ENCODE results near the gene GPC5. TPM values are rescaled to one million over a fixed set of nuclear protein-coding genes. Genes with fewer than 3 reads are reported as not detected.
"Not testable (repeated sequence)": the region's sequence is repeated elsewhere in the genome, so short reads cannot be mapped to it uniquely, and the experiment has no call there.

The GPC5 gene
- total and polyA plus RNA-seq, 9 donors: 0.10 to 1.5 (median 0.38) TPM

DNA sequence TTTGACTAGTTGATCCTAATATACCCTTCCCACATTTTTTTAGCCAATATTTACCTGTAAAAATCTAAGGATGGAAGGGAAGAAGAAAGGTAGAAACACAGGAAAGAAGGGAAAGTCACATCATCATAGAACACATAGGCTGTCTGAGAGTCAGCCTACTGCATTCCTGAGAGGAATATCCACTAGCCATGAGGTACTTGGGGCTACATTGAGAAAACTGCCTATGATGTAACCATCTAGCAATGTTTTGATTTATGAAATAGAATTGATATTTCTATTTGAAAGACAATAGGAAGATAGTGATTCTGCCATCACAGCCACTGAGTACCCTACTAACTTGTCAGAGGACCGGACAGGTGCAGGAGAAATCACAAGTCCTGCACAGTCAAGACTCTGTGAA lies 873.8 kb downstream of the GPC5 start:
- Histone ChIP-seq H3K27ac (no peak overlapping the region), H3K27me3 (no peaks in the 10 kb centered on the region), H3K4me1 (ENCODE audit: insufficient read depth) (no peaks in the 10 kb centered on the region), H3K36me3 (no peaks in the 10 kb centered on the region), H3K9me3 (no peaks in the 10 kb centered on the region), H3K4me3 (no peak overlapping the region)
- WGBS, 3 donors: 94 to 97% (median 97%) methylated on average over 1 of the region's 1 CpG
- intact Hi-C loops (cut with DNase I): no loop called here
- no peak for DNase-seq
- TF ChIP-seq, protein P1, sequence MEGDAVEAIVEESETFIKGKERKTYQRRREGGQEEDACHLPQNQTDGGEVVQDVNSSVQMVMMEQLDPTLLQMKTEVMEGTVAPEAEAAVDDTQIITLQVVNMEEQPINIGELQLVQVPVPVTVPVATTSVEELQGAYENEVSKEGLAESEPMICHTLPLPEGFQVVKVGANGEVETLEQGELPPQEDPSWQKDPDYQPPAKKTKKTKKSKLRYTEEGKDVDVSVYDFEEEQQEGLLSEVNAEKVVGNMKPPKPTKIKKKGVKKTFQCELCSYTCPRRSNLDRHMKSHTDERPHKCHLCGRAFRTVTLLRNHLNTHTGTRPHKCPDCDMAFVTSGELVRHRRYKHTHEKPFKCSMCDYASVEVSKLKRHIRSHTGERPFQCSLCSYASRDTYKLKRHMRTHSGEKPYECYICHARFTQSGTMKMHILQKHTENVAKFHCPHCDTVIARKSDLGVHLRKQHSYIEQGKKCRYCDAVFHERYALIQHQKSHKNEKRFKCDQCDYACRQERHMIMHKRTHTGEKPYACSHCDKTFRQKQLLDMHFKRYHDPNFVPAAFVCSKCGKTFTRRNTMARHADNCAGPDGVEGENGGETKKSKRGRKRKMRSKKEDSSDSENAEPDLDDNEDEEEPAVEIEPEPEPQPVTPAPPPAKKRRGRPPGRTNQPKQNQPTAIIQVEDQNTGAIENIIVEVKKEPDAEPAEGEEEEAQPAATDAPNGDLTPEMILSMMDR (IDR thresholded peaks at IDR 0.05): no peak
- TF ChIP-seq POLR2A (IDR thresholded peaks at IDR 0.05) (no peak), EP300 (IDR thresholded peaks at IDR 0.05) (no peak)

DNA sequence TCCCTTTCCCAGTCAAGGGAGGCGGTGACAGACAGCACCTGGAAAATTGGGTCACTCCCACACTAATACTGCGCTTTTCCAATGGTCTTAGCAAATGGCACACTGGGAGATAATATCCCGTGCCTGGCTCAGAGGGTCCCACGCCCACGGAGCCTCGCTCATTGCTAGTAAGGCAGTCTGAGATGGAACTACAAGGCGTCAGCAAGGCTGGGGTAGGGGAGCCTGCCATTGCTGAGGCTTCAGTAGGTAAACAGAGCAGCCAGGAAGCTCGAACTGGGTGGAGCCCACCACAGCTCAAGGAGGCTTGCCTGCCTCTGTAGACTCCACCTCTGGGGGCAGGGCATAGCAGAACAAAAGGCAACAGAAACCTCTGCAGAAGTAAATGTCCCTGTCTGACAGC lies 882.6 kb downstream of the GPC5 start:
- H3K4me3 ChIP-seq; H3K27me3 ChIP-seq; H3K36me3 ChIP-seq; DNase-seq; H3K4me1 ChIP-seq (ENCODE audit: insufficient read depth); H3K9me3 ChIP-seq; intact Hi-C loops (cut with DNase I); H3K27ac ChIP-seq: not testable (repeated sequence)
- WGBS, 3 donors: 73 to 83% (median 79%) methylated on average over 8 of the region's 8 CpGs

DNA sequence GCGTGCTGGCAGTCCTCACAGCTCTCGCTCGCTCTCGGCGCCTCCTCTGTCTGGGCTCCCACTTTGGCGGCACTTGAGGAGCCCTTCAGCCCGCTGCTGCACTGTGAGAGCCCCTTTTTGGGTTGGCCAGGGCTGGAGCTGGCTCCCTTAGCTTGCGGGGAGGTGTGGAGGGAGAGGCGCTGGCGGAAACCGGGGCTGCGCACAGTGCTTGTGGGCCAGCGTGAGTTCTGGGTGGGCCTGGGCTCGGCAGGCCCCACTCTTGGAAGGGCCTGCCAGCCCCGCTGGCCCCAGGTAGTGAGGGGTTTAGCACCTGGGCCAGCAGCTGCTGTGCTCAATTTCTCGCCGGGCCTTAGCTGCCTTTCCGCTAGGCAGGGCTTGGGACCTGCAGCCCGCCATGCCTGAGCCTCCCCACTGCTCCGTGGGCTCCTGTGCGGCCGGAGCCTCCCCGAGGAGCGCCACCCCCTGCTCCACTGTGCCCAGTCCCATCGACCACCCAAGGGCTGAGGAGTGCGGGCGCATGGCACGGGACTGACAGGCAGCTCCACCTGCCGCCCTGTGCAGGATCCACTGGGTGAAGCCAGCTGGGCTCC lies 892.4 kb downstream of the GPC5 start:
- DNase-seq; intact Hi-C loops (cut with DNase I); H3K9me3 ChIP-seq; H3K4me3 ChIP-seq; H3K4me1 ChIP-seq (ENCODE audit: insufficient read depth); H3K27me3 ChIP-seq; H3K36me3 ChIP-seq; H3K27ac ChIP-seq: not testable (repeated sequence)
- 95 to 96% (median 96%) methylated on average over 26 to 29 of the region's 29 CpGs for WGBS, 3 donors

DNA sequence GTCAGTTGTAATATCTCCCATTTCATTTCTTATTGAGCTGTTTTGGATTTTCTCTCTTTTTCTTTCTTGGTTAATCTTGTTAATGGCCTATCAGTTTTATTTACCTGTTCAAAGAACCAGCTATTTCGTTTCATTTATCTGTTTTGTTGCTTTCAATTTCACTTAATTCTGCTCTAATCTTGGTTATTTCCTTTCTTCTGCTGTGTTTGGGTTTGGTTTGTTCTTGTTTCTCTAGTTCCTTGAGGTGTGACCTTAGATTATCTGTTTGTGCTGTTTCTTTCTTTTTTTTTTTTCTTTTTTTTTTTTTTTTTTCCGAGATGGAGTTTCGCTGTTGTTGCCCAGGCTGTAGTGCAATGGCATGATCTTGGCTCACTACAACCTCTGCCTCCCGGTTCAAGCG lies 896.1 kb downstream of the GPC5 start:
- intact Hi-C loops (cut with DNase I): not testable (repeated sequence)
- WGBS, 3 donors: 74 to 90% (median 81%) methylated on average over 5 of the region's 5 CpGs

DNA sequence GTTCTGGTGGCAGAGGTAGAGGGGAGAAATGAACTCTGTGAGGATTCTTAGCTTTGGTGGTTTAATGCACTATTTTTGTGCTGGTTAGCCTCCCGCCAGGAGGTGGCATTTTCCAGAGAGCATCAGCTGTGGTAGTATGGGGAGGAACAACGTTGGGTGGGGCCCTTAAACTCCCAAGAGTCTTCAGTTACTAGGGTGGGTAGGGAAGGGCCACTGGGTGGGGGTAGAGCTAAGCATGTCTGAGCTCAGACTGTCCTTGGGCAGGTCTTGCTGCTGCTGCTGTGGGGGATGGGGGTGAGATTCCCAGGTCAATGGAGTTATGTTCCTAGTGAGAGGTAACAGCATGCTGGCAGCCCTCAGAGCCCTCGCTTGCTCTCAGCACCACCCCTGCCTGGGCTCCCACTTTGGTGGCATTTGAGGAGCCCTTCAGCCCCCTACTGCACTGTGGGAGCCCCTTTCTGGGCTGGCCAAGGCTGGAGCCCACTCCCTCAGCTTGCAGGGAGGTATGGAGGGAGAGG lies 897.8 kb downstream of the GPC5 start:
- 82 to 91% (median 89%) methylated on average over 3 of the region's 3 CpGs for WGBS, 3 donors
- H3K4me1 ChIP-seq (ENCODE audit: insufficient read depth); H3K4me3 ChIP-seq; intact Hi-C loops (cut with DNase I); H3K36me3 ChIP-seq; H3K9me3 ChIP-seq; DNase-seq; H3K27ac ChIP-seq; H3K27me3 ChIP-seq: not testable (repeated sequence)

More for the DNA sequence above, 896.1 kb downstream of the GPC5 start:
- not testable (repeated sequence) for DNase-seq; H3K4me1 ChIP-seq (ENCODE audit: insufficient read depth); H3K9me3 ChIP-seq; H3K36me3 ChIP-seq; H3K27me3 ChIP-seq; H3K27ac ChIP-seq; H3K4me3 ChIP-seq

DNA sequence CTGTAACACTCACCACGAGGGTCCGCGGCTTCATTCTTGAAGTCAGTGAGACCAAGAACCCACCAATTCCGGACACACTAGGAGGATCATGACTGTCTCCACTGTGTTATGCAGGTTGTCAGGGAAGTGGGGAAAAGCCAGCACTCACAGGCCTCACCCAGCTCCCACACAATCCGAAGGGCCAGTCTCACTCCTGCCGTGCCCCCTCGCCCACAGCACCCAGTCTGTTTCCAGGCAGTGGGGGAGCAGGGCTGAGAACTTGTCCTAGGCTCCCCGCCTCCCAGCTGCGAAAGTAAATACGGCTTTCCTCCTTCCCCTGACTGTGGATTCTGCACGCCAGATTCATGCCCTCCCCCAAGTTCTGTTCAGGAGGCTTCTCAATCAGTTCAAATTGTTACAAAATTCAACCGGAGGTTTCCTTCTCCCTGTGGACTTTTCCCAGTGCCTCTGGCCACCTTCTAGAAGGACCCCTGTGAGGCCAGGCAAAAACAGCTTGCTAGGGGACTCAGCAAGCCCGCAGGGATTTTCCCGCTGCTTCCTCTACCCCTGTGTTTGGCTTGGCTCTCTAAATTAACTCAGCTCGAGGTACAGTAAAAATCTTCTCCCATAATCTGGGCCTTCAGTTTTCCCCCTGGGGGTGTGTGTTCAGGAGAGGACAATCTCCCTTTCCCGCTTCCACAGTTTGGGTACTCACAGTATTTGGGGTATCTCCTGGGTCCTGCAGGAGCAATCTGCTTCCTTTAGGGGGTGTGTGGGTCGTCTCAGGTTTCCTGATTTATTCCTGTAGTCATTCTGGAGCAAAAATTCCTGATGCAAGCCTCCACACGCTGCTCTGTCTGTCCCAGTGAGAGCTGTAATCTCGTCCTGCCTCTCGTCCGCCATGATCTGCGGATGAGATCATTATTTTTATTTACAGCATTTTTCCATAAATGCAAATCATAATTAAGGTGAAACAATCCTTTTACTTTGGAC lies 899.8 kb downstream of the GPC5 start:
- no peak for TF ChIP-seq POLR2A (IDR thresholded peaks at IDR 0.05)
- TF ChIP-seq, protein P1 (IDR thresholded peaks at IDR 0.05): no peak
- no peak for TF ChIP-seq EP300 (IDR thresholded peaks at IDR 0.05)
- intact Hi-C loops (cut with DNase I): no loop called here

More for the DNA sequence above, 899.8 kb downstream of the GPC5 start:
- WGBS, 3 donors: 90 to 94% (median 93%) methylated on average over 22 of the region's 22 CpGs
- Histone ChIP-seq H3K27ac (no peak overlapping the region), H3K4me3 (no peak overlapping the region), H3K4me1 (ENCODE audit: insufficient read depth) (no peaks in the 10 kb centered on the region), H3K9me3 (no peaks in the 10 kb centered on the region), H3K27me3 (no peaks in the 10 kb centered on the region), H3K36me3 (no peaks in the 10 kb centered on the region)
- DNase-seq: no peak

All from ovary (tissue), 9 donors.